ENCODE data around the gene MEGF9. TPM values are rescaled to one million over a fixed set of nuclear protein-coding genes. Genes with fewer than 3 reads are reported as not detected.
A peak's percentile ranks its signal among the peaks of the same experiment; 100 is the strongest.

Gene MEGF9
- total RNA-seq, 1 donor from 2014 or later: 17.7 TPM

GRCh38 chr9:120689860-120690259 is 24.4 kb downstream of the MEGF9 start:
- Histone ChIP-seq H4K20me1 (ENCODE audit: insufficient read depth, low read length) (no peaks in the 10 kb centered on the region), H3K27me3 (ENCODE audit: insufficient read depth, low read length) (no peaks in the 10 kb centered on the region), H3K27ac (ENCODE audit: low read depth, low read length) (peak overlapping the region; percentile 12), H3K79me2 (ENCODE audit: insufficient read depth, low read length) (peaks cover 12% of the 10 kb centered on the region), H3K4me3 (ENCODE audit: insufficient read depth, low read depth, low read length) (no peak overlapping the region), H2AFZ (ENCODE audit: low read depth, low read length) (no peak overlapping the region), H3K4me2 (ENCODE audit: low read length) (peak overlapping the region; percentile 55), H3K9ac (ENCODE audit: low read length) (peak overlapping the region; percentile 22), H3K4me1 (ENCODE audit: insufficient read depth, low read length) (peaks cover 25% of the 10 kb centered on the region), H3K36me3 (ENCODE audit: insufficient read depth, low read length) (peaks cover 3% of the 10 kb centered on the region), H3K9me3 (ENCODE audit: insufficient read depth, low read depth, low read length) (no peaks in the 10 kb centered on the region)
- no peak overlapping the region for H3K4me3 Mint-ChIP-seq (ENCODE audit: unreplicated experiment)
- no peak overlapping the region for H3K27ac Mint-ChIP-seq (ENCODE audit: unreplicated experiment)
- TF ChIP-seq CTCF (IDR thresholded peaks at IDR 0.05; ENCODE audit: insufficient read depth, low read depth, low read length): no peak
- TF ChIP-seq EZH2 (IDR thresholded peaks at IDR 0.05; ENCODE audit: insufficient read depth, low read length): no peak
- H3K4me1 Mint-ChIP-seq (ENCODE audit: low read depth, unreplicated experiment): peaks cover 30% of the 10 kb centered on the region
- FAIRE-seq (peak; percentile 9), DNase-seq (ENCODE audit: low read depth) (peak; percentile 82)
- no peaks in the 10 kb centered on the region for H3K27me3 Mint-ChIP-seq (ENCODE audit: low read depth, unreplicated experiment)
- no peaks in the 10 kb centered on the region for H3K36me3 Mint-ChIP-seq (ENCODE audit: low read depth, unreplicated experiment)
- H3K9me3 Mint-ChIP-seq (ENCODE audit: unreplicated experiment): no peaks in the 10 kb centered on the region

GRCh38 chr9:120688758-120689157 is 25.5 kb downstream of the MEGF9 start:
- H3K27ac ChIP-seq (ENCODE audit: low read depth, low read length): no peak overlapping the region
- FAIRE-seq (no peak), DNase-seq (ENCODE audit: low read depth) (peak; percentile 33)
- Mint-ChIP-seq H3K27ac (ENCODE audit: unreplicated experiment) (no peak overlapping the region), H3K4me3 (ENCODE audit: unreplicated experiment) (no peak overlapping the region), H3K9me3 (ENCODE audit: unreplicated experiment) (no peaks in the 10 kb centered on the region), H3K4me1 (ENCODE audit: low read depth, unreplicated experiment) (peaks cover 30% of the 10 kb centered on the region), H3K27me3 (ENCODE audit: low read depth, unreplicated experiment) (no peaks in the 10 kb centered on the region), H3K36me3 (ENCODE audit: low read depth, unreplicated experiment) (no peaks in the 10 kb centered on the region)
- H4K20me1 ChIP-seq (ENCODE audit: insufficient read depth, low read length): no peaks in the 10 kb centered on the region
- no peak overlapping the region for H3K9ac ChIP-seq (ENCODE audit: low read length)
- no peak overlapping the region for H3K4me3 ChIP-seq (ENCODE audit: insufficient read depth, low read depth, low read length)
- no peaks in the 10 kb centered on the region for H3K9me3 ChIP-seq (ENCODE audit: insufficient read depth, low read depth, low read length)
- H3K27me3 ChIP-seq (ENCODE audit: insufficient read depth, low read length): no peaks in the 10 kb centered on the region
- no peaks in the 10 kb centered on the region for H3K36me3 ChIP-seq (ENCODE audit: insufficient read depth, low read length)
- H3K4me2 ChIP-seq (ENCODE audit: low read length): peak overlapping the region; percentile 55
- no peak overlapping the region for H2AFZ ChIP-seq (ENCODE audit: low read depth, low read length)
- H3K79me2 ChIP-seq (ENCODE audit: insufficient read depth, low read length): peaks cover 12% of the 10 kb centered on the region
- peaks cover 33% of the 10 kb centered on the region for H3K4me1 ChIP-seq (ENCODE audit: insufficient read depth, low read length)
- TF ChIP-seq EZH2 (IDR thresholded peaks at IDR 0.05; ENCODE audit: insufficient read depth, low read length): no peak
- no peak for TF ChIP-seq CTCF (IDR thresholded peaks at IDR 0.05; ENCODE audit: insufficient read depth, low read depth, low read length)

GRCh38 chr9:120683150-120683549 is 31.1 kb downstream of the MEGF9 start:
- H3K27me3 ChIP-seq (ENCODE audit: insufficient read depth, low read length): no peaks in the 10 kb centered on the region
- peaks cover 8% of the 10 kb centered on the region for H3K4me1 ChIP-seq (ENCODE audit: insufficient read depth, low read length)
- FAIRE-seq (no peak), DNase-seq (ENCODE audit: low read depth) (no peak)
- no peak overlapping the region for H2AFZ ChIP-seq (ENCODE audit: low read depth, low read length)
- H3K4me2 ChIP-seq (ENCODE audit: low read length): no peak overlapping the region
- H3K9ac ChIP-seq (ENCODE audit: low read length): no peak overlapping the region
- H3K79me2 ChIP-seq (ENCODE audit: insufficient read depth, low read length): peaks cover 12% of the 10 kb centered on the region
- Mint-ChIP-seq H3K4me1 (ENCODE audit: low read depth, unreplicated experiment) (peaks cover 9% of the 10 kb centered on the region), H3K27ac (ENCODE audit: unreplicated experiment) (no peak overlapping the region), H3K4me3 (ENCODE audit: unreplicated experiment) (no peak overlapping the region), H3K36me3 (ENCODE audit: low read depth, unreplicated experiment) (peaks cover 3% of the 10 kb centered on the region), H3K27me3 (ENCODE audit: low read depth, unreplicated experiment) (no peaks in the 10 kb centered on the region), H3K9me3 (ENCODE audit: unreplicated experiment) (no peaks in the 10 kb centered on the region)
- H4K20me1 ChIP-seq (ENCODE audit: insufficient read depth, low read length): no peaks in the 10 kb centered on the region
- no peak overlapping the region for H3K27ac ChIP-seq (ENCODE audit: low read depth, low read length)
- H3K9me3 ChIP-seq (ENCODE audit: insufficient read depth, low read depth, low read length): no peaks in the 10 kb centered on the region
- TF ChIP-seq CTCF (IDR thresholded peaks at IDR 0.05; ENCODE audit: insufficient read depth, low read depth, low read length) (no peak), EZH2 (IDR thresholded peaks at IDR 0.05; ENCODE audit: insufficient read depth, low read length) (no peak)
- H3K36me3 ChIP-seq (ENCODE audit: insufficient read depth, low read length): no peaks in the 10 kb centered on the region
- H3K4me3 ChIP-seq (ENCODE audit: insufficient read depth, low read depth, low read length): no peak overlapping the region

All from astrocyte (in vitro differentiated cells and primary cell).